Upper lobe of left lung (tissue), 4 donors: ENCODE results near the gene CHIC2.

ENCODE experiments used
- CTCF ChIP-seq, 6 experiments: fragments of 450-650 bp in 4 of 6; fragments of 200-600 bp in 2 of 6; sonication (generic) in 2 of 6; IDR thresholded peaks; one replicate each; pipeline ENCODE4 v1.5.1; 2016 to 2019; ENCODE audit warnings: antibody characterized with exemption in 6 of 6
- EP300 ChIP-seq, 4 donors: sonication (generic); formaldehyde crosslinking; IDR thresholded peaks; one replicate each; pipeline ENCODE4 v1.5.1; 2017; ENCODE audit warnings: antibody characterized with exemption in 4 of 4, control low read depth in 2 of 4
- POLR2A ChIP-seq, 4 donors: fragments of 450-650 bp; IDR thresholded peaks; one replicate each; pipeline ENCODE4 v1.5.1; 2016 to 2017; ENCODE audit warnings: antibody characterized with exemption in 4 of 4, mild to moderate bottlenecking in 2 of 4

GRCh38 chr4:54014666-54015160 is 49.7 kb downstream of the CHIC2 start:
- TF ChIP-seq CTCF (IDR thresholded peaks at IDR 0.05): no peak
- TF ChIP-seq POLR2A (IDR thresholded peaks at IDR 0.05): no peak
- no peak for TF ChIP-seq EP300 (IDR thresholded peaks at IDR 0.05)
